GM21723 (cell line): Measurements from ENCODE around the gene HNF4A.

ENCODE experiments used
- ATAC-seq: cut with Tn5 transposase; IDR thresholded peaks from one replicate; pipeline ENCODE4 v1.9.1; 2021; ENCODE audit warnings: mild to moderate bottlenecking, moderate library complexity; ENCODE audit not compliant: unreplicated experiment

The HNF4A gene

DNA sequence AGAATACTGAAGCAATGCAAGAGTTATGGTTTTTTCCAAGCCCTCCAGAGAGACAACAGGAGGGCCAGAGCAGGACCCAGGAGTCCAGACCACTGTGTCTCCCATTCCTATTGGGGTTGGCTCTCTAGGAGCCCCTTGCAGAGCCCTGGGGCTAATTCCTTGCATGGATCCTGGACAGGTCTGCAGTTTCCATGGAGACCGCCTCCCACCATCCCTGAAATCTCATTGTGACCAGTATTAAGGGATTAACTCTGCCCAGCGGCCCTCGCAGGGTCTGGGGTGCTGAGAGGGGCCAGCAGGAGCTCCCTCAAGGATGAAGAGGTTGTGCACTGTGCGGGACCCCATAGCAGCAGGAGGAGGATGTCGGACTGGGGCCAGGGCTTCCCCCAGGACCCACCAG lies 34.8 kb downstream of the HNF4A start:
- no peak for ATAC-seq

DNA sequence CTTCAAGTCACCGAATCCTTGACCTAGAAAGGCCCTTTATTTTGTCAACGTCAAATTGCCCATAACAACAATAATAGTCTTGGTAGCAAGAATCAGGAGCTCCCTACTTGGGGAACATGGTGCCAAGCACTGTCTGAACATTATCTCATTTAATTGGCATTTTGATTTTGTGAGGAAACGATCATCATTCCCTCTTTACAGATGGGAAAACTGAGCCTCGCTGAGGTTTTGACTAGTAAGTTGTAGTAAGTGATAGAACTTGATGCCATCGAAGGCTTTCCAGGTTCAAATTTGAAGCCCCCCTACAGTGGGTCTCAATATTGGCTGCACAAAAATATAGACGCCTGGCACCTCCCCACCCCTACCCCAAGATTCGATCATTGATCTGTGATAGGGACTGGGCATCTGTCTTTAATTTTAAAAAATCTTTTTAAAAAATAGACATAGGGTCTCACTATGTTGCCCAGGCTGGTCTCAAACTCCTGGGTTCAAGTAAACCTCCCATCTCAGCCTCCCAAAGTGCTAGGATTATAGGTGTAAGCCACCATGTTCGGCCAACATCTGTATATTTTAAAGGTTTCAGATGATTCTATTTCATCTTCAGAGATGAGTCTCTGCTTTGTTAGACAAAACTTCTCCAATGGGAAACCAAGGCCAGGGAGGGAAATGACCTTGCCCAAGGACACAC lies 36.7 kb downstream of the HNF4A start:
- ATAC-seq: no peak

GRCh38 chr20:44392776-44393607 lies 37.5 kb downstream of the HNF4A start:
- ATAC-seq: no peak

DNA sequence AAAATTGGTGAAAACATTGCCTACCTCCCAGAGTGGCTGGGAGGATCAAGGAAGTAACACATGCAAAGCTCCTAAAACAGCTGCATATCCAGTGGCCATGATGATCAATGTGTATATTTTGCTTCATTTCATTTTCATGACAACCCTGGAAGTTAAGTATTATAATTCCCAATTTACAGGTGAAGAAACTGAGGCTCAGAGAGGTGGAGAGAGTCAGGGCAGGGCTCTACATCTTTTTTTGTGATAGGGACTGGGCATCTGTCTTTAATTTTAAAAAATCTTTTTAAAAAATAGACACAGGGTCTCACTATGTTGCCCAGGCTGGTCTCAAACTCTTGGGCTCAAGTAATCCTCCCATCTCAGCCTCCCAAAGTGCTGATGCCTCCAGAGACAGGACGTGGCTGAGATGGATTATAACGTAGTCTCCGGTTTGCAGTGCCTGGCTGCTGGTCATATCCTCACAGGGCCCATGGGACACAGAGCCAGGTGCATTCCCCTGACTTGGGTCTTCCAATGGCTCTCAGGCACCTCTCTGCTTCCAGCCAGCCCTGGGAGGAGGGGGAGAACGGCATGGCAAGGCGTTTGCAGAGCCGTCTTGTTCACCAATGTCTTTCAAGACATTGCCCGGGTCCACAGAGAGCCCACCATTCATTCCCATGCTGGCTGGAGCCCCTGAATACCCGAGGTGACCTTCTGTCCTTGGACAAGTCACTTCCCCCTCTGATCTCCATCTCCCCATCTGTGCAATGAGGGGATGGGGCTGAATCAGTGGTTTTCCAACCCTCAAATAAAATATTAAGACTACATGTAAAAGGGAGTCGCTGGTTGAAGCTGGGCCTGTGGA lies 38.3 kb downstream of the HNF4A start:
- ATAC-seq: no peak

- no peak for ATAC-seq
These were observed 38.9 kb downstream of the HNF4A start for GRCh38 chr20:44394452-44394701.

DNA sequence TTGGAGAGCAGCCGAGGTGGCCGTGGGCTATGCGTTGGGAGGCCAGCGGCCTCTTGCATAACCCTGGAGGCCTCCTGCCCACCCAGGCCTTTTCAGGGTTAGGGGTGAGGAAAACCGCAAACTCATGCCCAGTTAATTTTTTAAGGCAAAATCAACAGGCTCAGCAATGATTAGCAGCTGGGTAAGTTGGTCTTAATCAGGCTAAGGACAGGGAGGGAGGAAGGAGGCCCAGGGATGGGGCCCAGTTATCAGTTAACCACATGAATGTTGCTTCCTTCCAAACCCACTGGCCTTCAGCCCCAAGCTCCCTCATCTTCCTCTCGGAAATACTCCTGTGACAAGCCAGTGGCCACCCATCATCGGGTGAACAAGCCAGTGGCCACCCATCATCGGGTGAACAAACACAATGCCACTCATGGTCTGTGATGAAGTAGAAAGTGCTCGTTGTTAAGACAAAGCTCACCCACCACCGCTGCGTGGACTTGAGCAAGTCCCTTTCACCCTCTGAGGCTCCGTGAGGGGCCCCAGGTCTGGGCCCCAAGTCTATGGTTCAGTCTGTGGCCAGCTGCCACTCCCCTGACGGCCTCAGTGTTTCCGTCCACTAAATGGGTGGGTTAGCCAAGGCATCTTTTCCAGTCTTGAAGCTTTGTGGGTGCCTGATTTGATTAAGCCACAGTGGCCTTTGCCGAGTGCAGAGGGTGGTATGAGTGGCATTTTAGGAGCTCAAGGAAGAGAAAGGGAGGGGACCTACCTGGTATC lies 39.4 kb downstream of the HNF4A start:
- ATAC-seq: no peak

DNA sequence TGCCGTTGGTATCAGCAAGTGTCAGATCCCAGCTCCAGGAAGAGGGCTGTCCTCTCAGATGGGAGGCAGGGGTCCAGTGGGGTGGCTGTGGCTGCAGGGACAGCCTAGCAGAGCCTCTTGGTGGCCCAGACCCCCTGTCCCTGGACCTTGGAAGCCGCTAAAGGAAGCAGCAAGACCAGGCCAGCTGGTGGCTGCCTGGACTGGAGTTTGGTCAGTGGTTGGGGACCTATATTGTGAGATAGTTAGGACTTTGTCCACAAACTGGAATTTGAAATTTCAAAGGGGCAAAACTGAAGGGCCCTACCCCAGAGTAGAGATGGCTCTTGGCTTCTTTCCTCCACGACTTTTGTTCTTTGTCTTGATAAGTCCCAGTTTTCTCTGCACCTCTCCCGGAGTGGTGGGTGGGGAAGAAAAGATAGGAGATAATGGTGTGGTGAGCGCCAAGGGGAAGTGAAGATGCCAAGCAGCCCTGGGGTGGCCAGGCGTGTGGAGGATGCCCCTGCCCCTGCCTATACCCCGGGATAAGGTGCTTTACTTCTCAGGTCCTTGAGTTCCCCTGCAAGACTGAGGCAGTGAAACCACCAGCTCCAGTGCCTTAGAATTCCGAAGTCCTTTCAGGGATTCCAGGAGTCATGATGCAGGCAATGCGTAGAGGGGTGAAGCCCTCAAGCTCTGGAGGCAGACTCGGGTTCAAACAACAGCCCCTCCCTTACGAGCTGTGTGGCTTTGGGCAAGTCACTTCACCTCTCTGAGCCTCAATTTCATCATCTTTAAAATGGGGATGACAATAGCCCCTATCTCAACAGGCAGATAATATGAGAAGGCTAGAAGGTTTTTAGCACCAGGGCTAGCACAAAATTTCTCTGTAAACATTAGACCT lies 40.2 kb downstream of the HNF4A start:
- no peak for ATAC-seq

DNA sequence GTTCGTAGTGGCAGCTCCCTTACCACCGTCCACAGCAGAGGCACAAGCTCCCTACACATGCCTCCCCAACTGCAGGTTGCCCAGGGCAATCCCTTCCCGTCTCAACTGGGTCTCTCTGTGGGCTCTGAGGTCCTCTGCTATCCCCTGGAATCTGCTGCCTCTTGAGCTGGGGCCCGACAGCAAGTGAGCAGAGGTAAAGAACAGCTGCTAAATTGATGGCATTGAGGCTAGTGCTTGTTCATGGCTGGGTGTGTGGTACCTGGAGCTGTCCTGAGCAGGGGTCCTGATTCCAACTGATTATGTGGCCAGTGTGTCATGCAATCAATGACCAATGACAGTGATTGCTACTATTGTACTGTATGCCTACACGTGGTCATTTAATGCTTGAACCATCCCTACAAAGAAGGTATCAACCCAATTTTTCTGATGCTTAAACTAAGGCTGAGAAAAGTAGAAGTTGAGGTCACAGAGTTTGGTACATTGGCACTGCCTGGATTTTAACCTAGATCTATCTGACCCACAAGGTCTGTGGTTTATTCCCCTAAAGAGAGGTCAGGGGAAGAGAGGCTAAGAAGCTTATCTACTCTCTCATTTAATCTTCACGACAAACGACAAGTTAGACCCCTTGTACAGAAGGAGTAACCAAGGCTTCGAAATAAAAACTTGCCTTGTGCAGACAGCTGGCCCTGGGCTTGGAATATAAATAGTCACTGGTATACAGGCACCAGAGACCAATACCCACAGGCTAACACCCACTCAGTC lies 41.1 kb downstream of the HNF4A start:
- ATAC-seq: no peak

GRCh38 chr20:44398335-44398734 lies 42.8 kb downstream of the HNF4A start:
- no peak for ATAC-seq

DNA sequence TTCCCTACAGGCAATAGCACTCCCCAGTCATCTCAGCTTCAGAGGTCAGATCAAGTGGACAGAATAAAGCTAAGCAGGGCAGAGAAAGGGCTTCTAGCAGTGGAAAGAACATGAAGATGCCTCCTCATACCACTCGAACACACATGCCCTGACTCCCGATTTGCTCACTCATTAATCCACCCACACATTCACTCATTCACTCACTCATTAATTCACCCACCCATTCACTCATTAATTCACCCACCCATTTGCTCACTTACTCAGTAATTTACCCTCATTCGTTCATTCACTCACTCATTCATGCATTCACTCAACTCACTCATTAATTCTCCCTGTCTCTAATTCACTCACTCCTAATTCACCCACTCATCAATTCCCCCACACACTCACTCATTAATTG lies 43.9 kb downstream of the HNF4A start:
- ATAC-seq: no peak

- no peak for ATAC-seq
These were observed 45.1 kb downstream of the HNF4A start for GRCh38 chr20:44400671-44400969.

GRCh38 chr20:44400970-44401769 lies 45.7 kb downstream of the HNF4A start:
- no peak for ATAC-seq

DNA sequence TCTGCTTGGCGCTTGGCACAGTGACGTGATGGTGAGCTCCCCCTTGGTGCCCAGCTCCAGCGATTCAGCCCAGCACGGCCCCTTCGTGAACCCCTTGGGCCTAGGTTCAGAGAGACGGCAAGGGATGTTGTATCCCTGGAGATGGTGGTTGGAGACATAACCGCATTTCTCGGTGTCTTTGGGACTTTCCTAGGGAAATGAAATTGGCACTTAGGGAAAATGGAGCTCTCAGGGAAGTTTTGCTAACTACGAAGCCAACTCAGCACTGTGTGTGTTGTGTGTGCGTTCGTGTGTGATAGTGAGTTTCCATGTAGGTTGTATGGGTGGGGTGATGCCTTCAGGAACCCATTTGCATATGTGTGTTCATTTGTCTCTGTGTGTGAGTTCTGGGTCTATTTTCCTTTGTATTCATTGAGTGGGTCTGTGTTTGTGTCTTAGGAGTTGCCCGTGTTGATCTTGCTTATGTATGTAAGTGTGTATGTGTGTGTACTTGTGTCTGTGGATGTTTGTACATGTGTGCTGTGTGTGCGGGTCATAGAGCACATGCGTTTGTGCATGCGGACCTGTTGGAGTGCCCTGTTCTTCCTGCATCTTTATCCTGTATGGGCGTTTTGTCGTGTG lies 46.4 kb downstream of the HNF4A start:
- ATAC-seq: no peak

DNA sequence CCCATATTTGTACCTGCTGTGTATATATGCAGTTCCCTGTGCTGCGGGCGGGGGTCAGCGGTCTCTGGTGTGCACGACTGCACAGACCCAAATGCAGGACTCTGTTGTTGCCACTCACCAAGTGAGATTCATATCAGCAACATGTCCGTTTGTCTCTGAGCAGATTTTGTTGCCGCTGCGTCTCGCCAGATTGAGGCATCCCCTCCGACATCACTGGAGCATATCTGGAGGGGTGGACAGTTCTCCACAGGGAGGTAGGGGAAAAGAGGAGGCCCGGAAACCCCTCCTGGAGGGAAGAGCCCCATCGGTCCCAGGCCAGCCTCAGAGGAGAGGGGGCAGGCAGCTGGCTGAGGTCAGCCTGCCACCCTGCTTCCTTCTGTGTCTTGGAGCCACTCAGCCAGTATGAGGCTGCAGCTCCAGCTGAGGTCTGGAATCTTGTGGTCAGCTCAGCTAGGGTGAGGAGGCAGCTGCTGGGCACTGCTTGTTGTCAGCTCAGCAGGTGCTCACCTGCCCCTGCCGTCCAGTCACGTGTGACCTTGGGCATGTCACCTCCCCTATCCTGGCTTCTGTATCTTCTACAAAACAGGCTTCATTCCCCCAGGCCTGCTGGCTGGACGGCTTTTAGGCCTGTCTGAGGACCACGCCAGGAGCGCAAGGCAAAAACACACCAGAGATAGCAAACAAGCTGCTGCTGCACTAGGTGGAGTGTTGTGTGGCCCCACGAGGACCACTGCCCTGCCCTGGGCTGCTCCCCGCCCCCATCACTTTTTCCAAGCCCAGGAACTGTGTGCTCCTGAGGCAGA lies 47.1 kb downstream of the HNF4A start:
- no peak for ATAC-seq

- ATAC-seq: no peak
These were observed 48.0 kb downstream of the HNF4A start for GRCh38 chr20:44403194-44404112.
